PC-3 (cell line): ENCODE results near the gene PCSK5. TPM values are rescaled to one million over a fixed set of nuclear protein-coding genes. Genes with fewer than 3 reads are reported as not detected.

Experiments
- ATAC-seq: fragments of 200-7000 bp; cut with Tn5 transposase; 2 replicates; pipeline ENCODE4 v1.9.1; 2020; ENCODE audit warnings: mild to moderate bottlenecking, moderate library complexity
- BruUV-seq: library from RNA; stranded (reverse); fragments of 400-500 nt; replicated peaks from 2 replicates; lab custom pipeline; 2021; lab: Mats Ljungman, UMichigan
- CTCF ChIA-PET: fragments of 300-600 bp; sonication (Branson Sonifier 250); formaldehyde crosslinking; loops from one replicate; lab custom pipeline; 2022; ENCODE audit warnings: antibody characterized with exemption; lab: Charles Lee
- POLR2A ChIA-PET: fragments of 300-600 bp; sonication (Branson Sonifier 250); formaldehyde crosslinking; loops from one replicate; lab custom pipeline; 2022; ENCODE audit warnings: antibody characterized with exemption; ENCODE audit not compliant: unreplicated experiment; lab: Charles Lee
- DNase-seq: peaks from one replicate; pipeline ENCODE4 v3.0.0-alpha.2; 2015
- H2AFZ ChIP-seq: fragments of 300-600 bp; sonication (generic); 2 replicates; pipeline ENCODE4 v1.6.0; 2016; ENCODE audit warnings: antibody characterized with exemption, low read length
- H3F3A ChIP-seq: fragments of 300-600 bp; sonication (generic); one replicate; pipeline ENCODE4 v1.6.0; 2017; ENCODE audit warnings: antibody characterized with exemption, low read length, control low read depth, mild to moderate bottlenecking; ENCODE audit not compliant: unreplicated experiment
- H3K27ac ChIP-seq: fragments of 300-600 bp; sonication (generic); 2 replicates; pipeline ENCODE4 v1.5.1; 2016; ENCODE audit warnings: mild to moderate bottlenecking, low read length
- H3K27me3 ChIP-seq: fragments of 300-600 bp; sonication (generic); 2 replicates; pipeline ENCODE4 v1.6.1; 2016; ENCODE audit warnings: low read length, mixed read lengths
- H3K36me3 ChIP-seq: fragments of 300-600 bp; sonication (generic); 2 replicates; pipeline ENCODE4 v1.6.1; 2016; ENCODE audit warnings: low read depth, mixed run types, low read length, mixed read lengths
- H3K4me1 ChIP-seq: fragments of 300-600 bp; sonication (generic); 2 replicates; pipeline ENCODE4 v1.5.1; 2016; ENCODE audit warnings: low read length; ENCODE audit not compliant: insufficient read depth
- H3K4me2 ChIP-seq: fragments of 300-600 bp; sonication (generic); 2 replicates; pipeline ENCODE4 v1.6.0; 2016; ENCODE audit warnings: low read length
- H3K4me3 ChIP-seq: fragments of 300-600 bp; sonication (generic); 2 replicates; pipeline ENCODE4 v1.5.1; 2016; ENCODE audit warnings: mild to moderate bottlenecking, low read length, mixed read lengths
- H3K79me2 ChIP-seq: fragments of 300-600 bp; sonication (generic); 2 replicates; pipeline ENCODE4 v1.6.1; 2017; ENCODE audit warnings: low read length, mixed read lengths
- H3K9ac ChIP-seq: fragments of 300-600 bp; sonication (generic); 2 replicates; pipeline ENCODE4 v1.6.0; 2016; ENCODE audit warnings: mild to moderate bottlenecking, low read length
- H3K9me2 ChIP-seq: fragments of 300-600 bp; sonication (generic); replicated peaks from 2 replicates; pipeline ENCODE4 v1.6.1; 2016; ENCODE audit warnings: mixed run types, low read length, mixed read lengths
- H3K9me3 ChIP-seq: fragments of 300-600 bp; sonication (generic); 2 replicates; pipeline ENCODE4 v1.6.1; 2016; ENCODE audit warnings: low read length, mixed read lengths
- H4K20me1 ChIP-seq: fragments of 300-600 bp; sonication (generic); 2 replicates; pipeline ENCODE4 v1.6.1; 2016; ENCODE audit warnings: low read length, mixed read lengths
- EZH2 ChIP-seq: fragments of 300-600 bp; sonication (generic); IDR thresholded peaks from one replicate; pipeline ENCODE4 v1.6.1; 2017; ENCODE audit warnings: antibody characterized with exemption, mild to moderate bottlenecking, low read length; ENCODE audit not compliant: unreplicated experiment
- EZH2phosphoT487 ChIP-seq: fragments of 300-600 bp; sonication (generic); IDR thresholded peaks from 2 replicates; pipeline ENCODE4 v1.6.1; 2018; ENCODE audit warnings: mild to moderate bottlenecking, antibody characterized with exemption, low read length, borderline replicate concordance
- intact Hi-C: fragments of 100-400 bp; cut with micrococcal nuclease; formaldehyde crosslinking; loops from 2 replicates; pipeline ENCODE4 v1.9.0; 2023
- total RNA-seq: library from RNA; depleted of rRNA; stranded (reverse); fragments of >200 nt; gene quantifications from 2 replicates; pipeline ENCODE4 v1.2.3, GENCODE V29; 2014
- TF ChIP-seq, protein P1 (sequence below): fragments of 300-600 bp; sonication (generic); conservative IDR thresholded peaks from 2 replicates; pipeline ENCODE4 v1.5.1; 2017; ENCODE audit warnings: antibody characterized with exemption, low read depth, mild to moderate bottlenecking, low read length

Gene PCSK5
- total RNA-seq, 1 experiment from 2014 or later, result not detected

DNA sequence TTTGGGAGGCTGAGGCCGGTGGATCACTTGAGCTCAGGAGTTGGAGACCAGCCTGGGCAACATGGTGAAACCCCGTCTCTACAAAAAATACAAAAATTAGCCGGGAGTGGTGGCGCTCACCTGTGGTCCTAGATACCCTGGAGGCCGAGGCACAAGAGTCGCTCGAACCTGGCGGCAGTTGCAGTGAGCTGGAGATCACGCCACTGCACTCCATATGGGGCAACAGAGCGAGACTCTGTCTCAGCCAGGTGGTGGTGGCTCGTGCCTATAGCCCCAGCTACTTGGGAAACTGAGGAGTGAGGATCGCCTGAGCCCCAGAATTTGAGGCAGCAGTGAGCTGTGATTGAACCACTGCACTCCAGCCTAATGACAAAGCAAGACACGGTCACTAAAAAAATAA, 506.1 kb downstream of the PCSK5 start:
- Histone ChIP-seq H3K9me3 (no peaks in the 10 kb centered on the region), H3K9ac (no peak overlapping the region), H3K27me3 (no peaks in the 10 kb centered on the region), H3K9me2 (no peaks in the 10 kb centered on the region), H3K36me3 (peaks cover 7% of the 10 kb centered on the region; the same call in 1 of the 2 replicates), H3F3A (no peaks in the 10 kb centered on the region), H3K4me1 (peaks cover 10% of the 10 kb centered on the region; the same call in 1 of the 2 replicates), H2AFZ (no peak overlapping the region), H3K27ac (no peak overlapping the region), H3K4me2 (no peak overlapping the region), H3K4me3 (no peak overlapping the region), H4K20me1 (no peaks in the 10 kb centered on the region), H3K79me2 (peaks cover 13% of the 10 kb centered on the region)
- TF ChIP-seq, protein P1, sequence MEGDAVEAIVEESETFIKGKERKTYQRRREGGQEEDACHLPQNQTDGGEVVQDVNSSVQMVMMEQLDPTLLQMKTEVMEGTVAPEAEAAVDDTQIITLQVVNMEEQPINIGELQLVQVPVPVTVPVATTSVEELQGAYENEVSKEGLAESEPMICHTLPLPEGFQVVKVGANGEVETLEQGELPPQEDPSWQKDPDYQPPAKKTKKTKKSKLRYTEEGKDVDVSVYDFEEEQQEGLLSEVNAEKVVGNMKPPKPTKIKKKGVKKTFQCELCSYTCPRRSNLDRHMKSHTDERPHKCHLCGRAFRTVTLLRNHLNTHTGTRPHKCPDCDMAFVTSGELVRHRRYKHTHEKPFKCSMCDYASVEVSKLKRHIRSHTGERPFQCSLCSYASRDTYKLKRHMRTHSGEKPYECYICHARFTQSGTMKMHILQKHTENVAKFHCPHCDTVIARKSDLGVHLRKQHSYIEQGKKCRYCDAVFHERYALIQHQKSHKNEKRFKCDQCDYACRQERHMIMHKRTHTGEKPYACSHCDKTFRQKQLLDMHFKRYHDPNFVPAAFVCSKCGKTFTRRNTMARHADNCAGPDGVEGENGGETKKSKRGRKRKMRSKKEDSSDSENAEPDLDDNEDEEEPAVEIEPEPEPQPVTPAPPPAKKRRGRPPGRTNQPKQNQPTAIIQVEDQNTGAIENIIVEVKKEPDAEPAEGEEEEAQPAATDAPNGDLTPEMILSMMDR, result no peak
- TF ChIP-seq EZH2, result no peak
- no peak for TF ChIP-seq EZH2phosphoT487
- BruUV-seq, result no TSS peak
- ChIA-PET CTCF (no interaction called here), POLR2A (no interaction called here)
- ATAC-seq (no peak), DNase-seq (no peak)
- intact Hi-C loops, result no loop called here

DNA sequence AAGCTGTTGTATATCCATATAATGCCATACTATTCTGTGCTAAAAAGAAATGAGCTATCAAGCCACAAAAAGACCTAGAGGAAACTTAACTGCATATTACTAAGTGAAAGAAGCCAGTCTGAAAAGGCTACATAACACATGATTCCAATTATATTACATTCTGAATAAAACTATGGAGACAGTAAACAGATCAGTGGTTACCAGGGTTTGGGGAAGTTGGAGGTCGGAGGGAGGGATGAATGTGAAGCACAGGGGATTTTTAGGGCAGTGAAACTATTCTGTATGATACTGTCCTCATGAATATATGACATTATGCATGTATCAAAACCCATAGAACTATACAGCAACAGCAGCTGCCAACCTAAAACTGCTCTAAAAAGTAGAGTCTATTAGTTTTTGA, 509.4 kb downstream of the PCSK5 start:
- no peaks in the 10 kb centered on the region for H3F3A ChIP-seq
- no peak overlapping the region for H3K9ac ChIP-seq
- no TSS peak for BruUV-seq
- DNase-seq (no peak), ATAC-seq (no peak)
- TF ChIP-seq EZH2phosphoT487 (no peak), EZH2 (no peak)
- TF ChIP-seq, protein P1, result no peak
- H3K4me3 ChIP-seq, result no peak overlapping the region
- no peak overlapping the region for H2AFZ ChIP-seq
- no peak overlapping the region for H3K27ac ChIP-seq
- peaks cover 15% of the 10 kb centered on the region; the same call in 1 of the 2 replicates for H3K4me1 ChIP-seq
- POLR2A ChIA-PET, result no interaction called here
- no peaks in the 10 kb centered on the region for H3K79me2 ChIP-seq
- H3K27me3 ChIP-seq, result no peaks in the 10 kb centered on the region
- H3K9me2 ChIP-seq, result no peaks in the 10 kb centered on the region
- intact Hi-C loops, result no loop called here
- CTCF ChIA-PET, result no interaction called here
- H3K36me3 ChIP-seq, result no peaks in the 10 kb centered on the region
- no peak overlapping the region for H3K4me2 ChIP-seq
- H3K9me3 ChIP-seq, result no peaks in the 10 kb centered on the region
- no peaks in the 10 kb centered on the region for H4K20me1 ChIP-seq

- ChIA-PET POLR2A (no interaction called here), CTCF (no interaction called here)
- Histone ChIP-seq H3K27me3 (no peaks in the 10 kb centered on the region), H3F3A (no peaks in the 10 kb centered on the region), H3K9me3 (no peaks in the 10 kb centered on the region), H2AFZ (no peak overlapping the region), H3K27ac (peak overlapping the region; percentile 49), H3K4me1 (peaks cover 15% of the 10 kb centered on the region; the same call in 1 of the 2 replicates), H3K9me2 (no peaks in the 10 kb centered on the region), H3K9ac (no peak overlapping the region), H4K20me1 (no peaks in the 10 kb centered on the region), H3K79me2 (no peaks in the 10 kb centered on the region), H3K4me2 (0 out of 2 replicates have a peak overlapping the region, but pooled peaks have one; percentile 6), H3K36me3 (no peaks in the 10 kb centered on the region), H3K4me3 (no peak overlapping the region)
- DNase-seq, result peak; percentile 75
- no TSS peak for BruUV-seq
- ATAC-seq, result peak; percentile 72
- intact Hi-C loops, result no loop called here
- TF ChIP-seq EZH2 (no peak), EZH2phosphoT487 (no peak)
- TF ChIP-seq, protein P1, result no peak
Observed at GRCh38 chr9:76400534-76401096, 510.1 kb downstream of the PCSK5 start.
